ENCODE measurements around the gene ACVR1.
"Not testable (repeated sequence)": the region's sequence is repeated elsewhere in the genome, so short reads cannot be mapped to it uniquely, and the experiment has no call there.

ACVR1 gene

DNA sequence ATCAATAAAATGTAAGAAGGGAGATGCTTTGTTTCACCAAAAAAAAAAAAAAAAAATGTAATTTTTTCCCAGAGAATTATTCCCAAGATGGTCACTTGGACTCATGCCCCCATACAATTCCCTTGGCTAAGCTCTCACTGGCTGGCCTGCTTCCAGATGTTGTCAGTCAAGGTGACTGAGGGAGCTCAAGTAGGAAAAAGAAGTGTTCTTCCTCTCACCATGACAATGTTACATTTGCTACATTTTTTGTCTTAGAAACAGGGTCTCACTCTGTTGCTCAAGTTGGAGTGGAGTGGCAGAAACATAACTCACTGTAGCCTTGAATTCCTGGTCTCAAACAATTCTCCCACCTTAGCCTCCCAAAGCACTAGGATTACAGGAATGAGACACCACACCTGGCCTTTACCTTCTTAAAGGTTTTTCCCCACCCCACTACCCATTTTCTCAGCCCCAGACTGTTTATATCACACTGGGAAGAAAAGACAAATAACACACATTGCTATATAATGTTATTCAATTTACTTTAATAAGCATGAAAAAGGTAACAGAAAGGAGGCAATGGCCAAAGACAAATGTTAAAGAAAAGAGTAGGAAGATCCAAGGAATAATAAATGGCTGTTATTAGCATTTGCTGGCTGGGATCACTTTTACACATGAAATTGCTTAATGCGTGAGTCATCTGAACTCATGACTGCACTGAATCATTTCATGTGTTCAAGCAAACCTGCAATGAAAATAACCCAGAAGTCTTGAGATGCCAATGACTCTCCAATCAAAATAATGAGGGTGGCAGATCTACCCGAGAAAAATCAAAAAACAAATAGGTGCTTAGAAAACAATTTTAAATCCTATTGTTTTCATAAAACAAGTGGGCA lies 45.2 kb downstream of the ACVR1 start:
- DNase-seq (ENCODE audit: low read depth in 2 of 2, low spot score in 1 of 2), result no peak

DNA sequence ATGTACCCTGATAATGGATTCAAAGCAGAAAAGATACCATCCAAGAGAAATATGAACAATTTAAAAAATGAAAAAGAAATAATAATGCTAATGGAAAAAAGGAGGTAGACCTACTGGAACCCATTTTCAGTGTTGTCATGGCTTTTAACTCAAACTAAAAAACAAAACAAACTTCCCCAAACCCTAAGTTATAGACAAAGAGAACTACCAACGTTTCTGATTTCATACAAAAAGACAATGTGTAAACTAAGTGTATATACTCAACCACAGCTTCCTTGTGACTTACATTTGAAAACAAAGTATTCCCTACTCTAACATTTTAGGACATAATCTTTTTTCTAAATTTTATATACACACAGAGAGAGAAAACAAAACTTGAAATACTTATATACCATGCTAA lies 45.9 kb downstream of the ACVR1 start:
- DNase-seq (ENCODE audit: low read depth in 2 of 2, low spot score in 1 of 2), result no peak

DNA sequence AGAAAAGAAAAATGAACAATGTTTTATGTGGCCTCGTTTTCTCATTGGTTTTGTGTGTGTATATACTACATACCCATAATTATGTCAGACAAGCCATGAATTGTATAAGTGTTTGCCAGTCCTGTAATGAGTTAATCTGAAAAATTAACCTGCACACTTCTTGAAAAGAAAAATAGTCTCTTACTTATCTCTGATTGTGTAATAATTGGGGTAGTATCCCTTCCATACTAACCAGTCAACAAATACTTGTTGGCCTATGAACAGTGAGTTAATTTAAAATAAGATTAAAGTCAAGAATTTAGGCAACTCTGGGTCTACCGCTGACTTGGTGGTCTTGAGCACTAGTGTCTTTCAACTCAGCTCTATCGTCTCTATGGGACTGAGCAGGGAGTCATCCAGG lies 48.8 kb downstream of the ACVR1 start:
- no peak for DNase-seq (ENCODE audit: low read depth in 2 of 2, low spot score in 1 of 2)

DNA sequence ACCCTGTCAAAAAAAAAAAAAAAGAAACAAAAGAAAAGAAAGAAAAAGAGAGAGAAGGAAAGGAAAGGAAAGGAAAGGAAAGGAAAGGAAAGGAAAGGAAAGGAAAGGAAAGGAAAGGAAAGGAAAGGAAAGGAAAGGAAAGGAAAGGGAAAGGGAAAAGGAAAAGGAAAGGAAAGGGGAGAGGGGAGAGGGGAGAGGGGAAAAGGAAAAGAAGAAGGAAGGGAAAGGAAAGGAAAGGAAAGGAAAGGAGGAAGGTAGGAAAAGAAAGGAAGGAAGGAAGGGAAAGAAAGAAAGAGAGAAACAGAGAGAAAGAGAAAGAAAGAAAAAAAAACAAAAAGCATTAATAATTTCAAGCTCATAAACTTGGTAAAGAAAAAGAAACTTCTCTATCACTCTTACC lies 49.5 kb downstream of the ACVR1 start:
- not testable (repeated sequence) for DNase-seq (ENCODE audit: low read depth in 2 of 2, low spot score in 1 of 2)

DNA sequence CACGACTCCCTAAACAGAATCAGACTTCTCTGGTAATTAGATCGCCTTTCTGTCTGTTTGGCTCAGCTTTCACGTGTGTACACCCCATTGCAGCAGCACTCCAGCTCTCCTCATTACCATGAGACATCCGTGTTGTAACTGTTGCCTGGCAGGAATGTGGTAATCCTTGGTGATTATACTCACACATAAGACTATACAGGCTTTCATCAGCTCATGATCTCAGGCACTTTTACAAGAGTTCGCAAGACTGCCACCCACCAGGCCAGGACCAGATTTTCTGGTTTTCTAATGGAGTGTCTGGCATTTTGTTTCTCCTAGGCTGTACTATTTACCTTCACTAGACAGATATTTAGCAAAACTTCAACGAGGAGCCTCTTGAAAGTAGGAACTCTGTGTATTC lies 50.2 kb downstream of the ACVR1 start:
- DNase-seq (ENCODE audit: low read depth in 2 of 2, low spot score in 1 of 2), result no peak

DNA sequence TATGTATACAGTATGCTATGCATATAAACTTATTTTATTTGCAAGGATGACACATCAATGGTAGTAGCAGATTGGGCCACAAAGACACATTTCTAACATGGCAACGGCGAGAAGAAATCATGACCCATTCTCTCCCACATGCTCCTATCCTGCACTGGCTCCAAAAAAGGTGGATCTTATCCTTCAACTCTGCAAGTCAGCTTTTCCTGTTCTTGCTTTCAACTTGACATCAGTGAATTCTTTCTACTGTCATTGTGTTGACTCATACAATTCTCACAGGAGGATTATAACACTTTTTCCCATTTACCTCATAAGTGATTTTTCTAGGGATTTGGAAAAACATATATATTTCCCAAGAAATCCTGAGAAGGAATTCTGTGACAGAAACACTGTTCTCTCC lies 53.1 kb downstream of the ACVR1 start:
- DNase-seq (ENCODE audit: low read depth in 2 of 2, low spot score in 1 of 2), result no peak

DNA sequence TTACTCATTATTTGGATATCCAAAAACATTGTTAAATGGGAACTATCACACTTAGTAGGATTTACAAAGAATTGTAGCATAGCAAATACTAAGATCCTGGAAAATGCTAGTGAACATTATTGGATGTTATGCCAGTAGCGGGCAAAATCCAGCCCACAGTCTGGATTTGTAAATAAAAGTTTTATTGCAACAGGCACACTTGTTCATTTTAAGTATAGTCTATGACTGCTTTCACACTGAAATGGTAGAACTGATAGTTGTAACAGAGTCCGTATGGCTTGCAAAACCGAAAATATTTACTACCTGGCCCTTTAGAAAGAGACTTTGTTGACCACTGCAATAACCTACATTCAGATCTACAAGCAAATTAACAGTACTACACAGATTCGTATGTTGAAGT lies 53.6 kb downstream of the ACVR1 start:
- DNase-seq (ENCODE audit: low read depth in 2 of 2, low spot score in 1 of 2), result no peak

DNA sequence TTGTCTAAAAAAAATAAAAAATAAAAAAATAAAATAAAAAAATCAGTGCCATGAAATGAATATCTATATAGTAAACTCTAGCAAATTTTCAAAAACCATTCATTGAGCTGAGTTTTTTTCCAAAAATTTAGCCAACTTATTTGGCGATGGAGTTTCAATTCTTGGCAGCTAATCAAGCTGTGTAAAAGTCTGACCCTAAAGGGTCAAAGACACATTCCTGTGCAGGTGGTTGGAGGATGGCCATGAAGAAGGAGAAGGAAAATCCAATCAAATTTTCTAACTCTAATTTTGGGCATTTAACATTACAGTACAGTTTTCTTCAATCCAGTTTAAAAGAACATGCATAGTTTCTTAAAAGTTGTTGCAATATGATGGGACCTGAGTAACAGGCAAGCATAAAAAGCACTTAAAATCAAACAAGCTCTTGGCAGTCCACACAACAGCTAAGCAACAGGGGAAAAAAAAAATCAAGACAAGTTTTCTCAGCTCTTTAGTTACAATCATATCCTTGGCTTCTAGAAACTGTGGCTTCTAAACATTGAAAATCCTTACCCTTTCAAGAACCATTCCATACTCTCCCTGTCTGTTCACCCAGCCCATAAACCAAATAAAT lies 54.5 kb downstream of the ACVR1 start:
- no peak for DNase-seq (ENCODE audit: low read depth in 2 of 2, low spot score in 1 of 2)

DNA sequence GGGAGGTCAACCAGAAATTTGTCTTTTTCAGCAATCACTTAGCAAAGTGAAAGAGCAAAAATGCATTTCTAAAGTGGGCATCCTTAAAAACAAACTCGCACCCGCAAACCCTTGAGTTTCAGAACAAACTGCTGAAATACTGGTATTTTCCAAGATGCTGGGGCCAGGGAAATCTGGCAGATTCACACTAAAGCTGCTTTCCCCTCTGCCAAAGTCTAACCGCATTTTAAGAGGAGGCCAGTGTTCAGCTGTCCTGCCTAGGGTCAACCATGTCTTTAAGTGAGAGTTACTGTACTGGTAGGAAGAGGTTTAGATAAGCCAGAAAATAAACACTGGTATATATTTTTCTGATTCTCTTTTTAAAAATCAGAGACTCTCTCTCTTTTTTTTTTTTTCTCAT lies 55.9 kb downstream of the ACVR1 start:
- no peak for DNase-seq (ENCODE audit: low read depth in 2 of 2, low spot score in 1 of 2)

DNA sequence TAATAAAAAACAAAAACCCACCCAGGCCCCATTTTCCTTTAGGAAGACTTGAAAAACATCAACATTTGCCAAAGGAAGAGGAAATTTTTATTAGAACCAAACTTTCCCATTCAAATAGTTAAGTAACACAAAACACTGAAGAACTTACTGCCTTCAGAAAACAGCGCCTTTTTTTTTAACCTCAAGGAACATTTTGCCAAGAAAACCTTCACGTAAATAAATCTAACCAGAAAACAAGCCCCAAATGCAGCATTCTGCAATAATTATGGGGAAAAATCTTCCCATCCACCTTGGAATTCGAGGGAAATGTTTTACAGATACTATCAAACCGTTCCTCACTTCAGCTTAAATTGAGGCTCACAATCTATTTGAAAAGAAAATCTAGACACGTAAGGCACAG lies 56.4 kb downstream of the ACVR1 start:
- no peak for DNase-seq (ENCODE audit: low read depth in 2 of 2, low spot score in 1 of 2)

DNA sequence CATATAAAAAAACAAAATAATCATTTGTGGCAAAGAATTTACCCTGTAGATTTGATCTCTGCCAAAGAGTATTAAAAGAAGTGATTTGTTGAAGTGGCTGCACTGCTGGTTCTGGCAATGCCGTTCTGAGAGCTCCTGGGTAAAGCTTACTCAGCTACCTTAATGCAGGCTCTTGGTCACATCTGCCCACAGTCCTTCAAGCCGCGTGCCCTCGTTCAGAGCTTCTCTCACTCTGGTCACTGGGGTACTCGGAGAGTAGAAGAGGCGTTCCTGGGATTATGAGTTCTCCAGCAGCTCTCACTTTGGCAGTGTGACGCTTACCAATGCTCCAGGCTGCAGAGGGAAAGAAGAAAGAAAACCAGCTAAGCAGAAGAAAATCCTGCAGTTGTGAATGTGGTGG lies 57.9 kb downstream of the ACVR1 start:
- DNase-seq (ENCODE audit: low read depth in 2 of 2, low spot score in 1 of 2), result no peak

DNA sequence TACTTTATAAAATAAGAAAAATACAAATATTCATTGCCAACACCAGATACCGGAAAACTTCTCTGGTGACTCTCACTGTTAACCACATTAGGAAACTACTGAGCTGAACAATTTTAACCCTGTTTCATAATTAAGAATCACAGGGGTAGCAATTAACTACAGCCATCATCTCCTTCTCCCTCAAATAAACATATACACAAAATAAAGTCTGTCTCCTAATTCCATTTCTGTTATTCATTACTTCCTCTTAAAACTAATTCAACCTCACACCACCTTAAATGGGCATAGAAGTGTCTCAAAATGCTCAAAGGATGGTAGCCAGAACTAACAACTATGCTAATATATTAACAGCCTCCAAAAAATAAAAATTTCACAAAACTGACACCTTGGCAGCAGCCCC lies 60.7 kb downstream of the ACVR1 start:
- DNase-seq (ENCODE audit: low read depth in 2 of 2, low spot score in 1 of 2), result no peak

DNA sequence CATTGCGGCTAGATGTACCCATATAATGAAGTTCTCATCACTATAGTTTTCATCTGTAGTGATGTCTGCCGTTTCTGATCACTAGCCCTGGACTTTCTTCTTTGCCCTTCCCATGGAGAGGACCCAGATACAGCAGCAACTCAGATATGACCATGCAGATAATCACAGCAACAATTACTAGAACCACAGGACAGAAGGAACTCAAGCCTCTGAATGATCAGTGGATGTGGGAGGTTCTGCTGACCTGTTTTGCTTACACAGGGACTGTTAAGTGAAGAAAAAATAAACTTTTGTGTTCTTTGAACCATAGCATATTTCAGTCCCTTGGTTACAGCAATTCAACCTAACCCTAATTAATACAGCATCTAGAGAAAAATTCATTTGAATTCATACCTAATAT lies 62.7 kb downstream of the ACVR1 start:
- DNase-seq (ENCODE audit: low read depth in 2 of 2, low spot score in 1 of 2), result no peak

DNA sequence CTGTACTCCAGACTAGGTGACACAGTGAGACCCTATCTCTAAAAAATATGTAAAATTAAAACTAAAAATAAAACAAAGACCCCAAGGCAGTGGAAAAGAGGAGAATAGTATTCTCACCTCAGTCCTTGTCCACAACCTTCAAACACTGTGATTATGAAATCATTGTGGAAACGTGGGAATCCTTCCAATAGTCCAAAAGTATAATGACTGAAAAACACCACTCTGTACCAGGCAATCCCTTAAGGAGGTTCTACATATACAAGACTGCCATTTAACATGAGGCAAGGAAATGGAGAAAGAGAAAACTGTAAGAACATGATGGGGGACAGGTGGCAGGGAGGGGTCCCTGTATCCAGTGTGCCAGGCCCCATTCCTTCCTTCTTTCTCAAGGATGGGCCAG lies 66.1 kb downstream of the ACVR1 start:
- no peak for DNase-seq (ENCODE audit: low read depth in 2 of 2, low spot score in 1 of 2)

DNA sequence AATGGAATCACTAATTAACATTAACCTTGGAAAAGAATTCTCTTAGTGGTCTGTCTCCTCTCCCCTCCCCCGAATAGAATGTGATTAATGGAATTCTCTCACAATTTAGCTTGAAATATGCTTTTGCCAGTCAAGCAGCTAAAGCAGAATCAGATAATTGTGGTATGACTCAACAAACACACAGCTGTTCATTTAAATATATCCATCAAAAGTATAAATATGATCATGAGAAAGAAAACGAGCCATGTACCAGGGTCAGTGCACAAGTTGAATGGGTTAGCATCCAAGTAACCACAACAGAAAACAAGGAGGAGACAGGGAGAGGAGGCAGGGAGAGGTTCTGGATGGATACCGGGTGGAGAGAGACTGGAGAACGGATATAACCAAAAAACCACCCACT lies 66.9 kb downstream of the ACVR1 start:
- DNase-seq (ENCODE audit: low read depth in 2 of 2, low spot score in 1 of 2), result no peak

DNA sequence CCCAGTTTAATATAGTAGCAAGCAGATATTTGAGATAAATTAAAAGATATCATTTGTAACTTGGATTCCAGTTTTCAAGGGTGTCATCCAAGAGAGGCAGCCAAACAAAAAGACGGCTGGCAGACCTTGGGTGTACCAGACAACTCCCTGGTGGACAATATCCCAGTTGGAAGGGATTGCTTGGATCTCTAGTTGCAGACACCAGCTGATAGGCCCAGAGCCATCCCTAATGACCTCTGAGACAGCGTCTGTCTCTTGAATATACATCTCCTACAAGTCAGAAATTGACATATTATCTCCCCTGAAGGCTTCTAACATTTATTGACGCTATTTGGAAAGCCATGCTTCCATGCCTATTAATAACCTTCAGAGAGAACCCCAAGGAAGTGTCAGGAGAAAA lies 67.7 kb downstream of the ACVR1 start:
- no peak for DNase-seq (ENCODE audit: low read depth in 2 of 2, low spot score in 1 of 2)

DNA sequence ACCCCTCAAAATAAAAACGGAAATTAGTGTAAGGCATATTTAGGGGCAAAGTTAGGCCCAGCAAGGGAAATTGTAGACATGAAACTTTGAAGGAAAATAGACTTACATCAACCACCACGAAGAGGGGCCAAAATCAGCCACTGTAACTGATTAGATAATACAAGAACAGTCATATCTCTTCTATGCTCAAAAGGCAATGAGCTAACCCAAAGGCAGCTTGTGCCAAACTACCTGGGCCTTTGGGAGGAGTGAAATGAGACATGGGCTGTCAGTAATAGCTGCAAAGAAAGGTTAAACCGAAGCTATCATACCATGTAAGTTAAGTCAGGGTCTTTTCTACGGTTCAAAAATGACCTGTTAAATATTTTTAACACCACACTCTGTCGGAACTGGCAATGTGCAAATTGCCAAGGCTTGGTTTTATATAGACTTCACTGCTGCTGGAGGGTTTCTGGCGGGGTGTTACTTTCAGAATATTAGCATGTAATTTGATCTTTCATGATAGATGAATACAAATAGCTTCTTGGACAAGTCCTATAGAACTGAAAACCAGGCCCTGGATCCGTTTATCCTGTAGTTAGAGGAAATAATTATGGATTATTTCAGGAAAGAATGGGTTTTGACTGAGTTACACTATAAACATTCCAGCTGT lies 69.6 kb downstream of the ACVR1 start:
- DNase-seq (ENCODE audit: low read depth in 2 of 2, low spot score in 1 of 2), result no peak

DNA sequence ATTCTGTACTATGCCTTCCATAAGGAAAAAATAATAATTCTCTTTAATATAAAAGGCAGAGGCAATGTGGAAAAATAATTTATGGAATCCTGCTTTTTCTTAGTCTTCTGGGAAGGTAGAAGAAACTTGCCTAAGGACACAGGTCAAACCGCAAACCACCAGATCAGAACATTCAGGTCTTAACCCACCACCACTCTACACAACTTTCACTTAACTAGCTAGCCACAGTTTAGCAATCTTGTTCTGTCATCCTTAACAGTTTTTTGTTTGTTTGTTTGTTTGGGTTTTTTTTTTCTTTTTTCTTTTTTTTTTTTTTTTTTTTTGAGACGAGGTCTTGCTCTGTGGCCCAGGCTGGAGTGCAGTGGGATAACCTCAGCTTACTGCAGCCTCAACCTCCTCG lies 70.6 kb downstream of the ACVR1 start:
- no peak for DNase-seq (ENCODE audit: low read depth in 2 of 2, low spot score in 1 of 2)

DNA sequence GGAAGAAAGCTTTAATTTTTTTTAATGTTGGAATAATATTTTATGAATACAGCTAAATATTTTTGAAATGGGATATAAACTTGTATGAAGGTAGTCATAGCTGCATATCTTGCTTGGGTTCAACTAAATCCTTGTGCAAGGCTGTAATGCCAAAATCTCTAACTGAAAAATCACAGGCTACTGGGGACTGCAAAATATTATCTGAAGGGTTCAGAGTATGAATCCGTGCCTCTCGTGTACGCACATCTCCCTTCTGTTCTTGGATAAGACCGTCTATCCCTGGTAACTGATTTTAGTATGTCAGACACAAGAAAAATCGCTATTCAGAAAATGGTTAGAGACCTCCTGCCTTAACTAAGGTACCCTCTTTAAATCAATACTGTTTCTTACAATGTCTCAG lies 71.8 kb downstream of the ACVR1 start:
- no peak for DNase-seq (ENCODE audit: low read depth in 2 of 2, low spot score in 1 of 2)

DNA sequence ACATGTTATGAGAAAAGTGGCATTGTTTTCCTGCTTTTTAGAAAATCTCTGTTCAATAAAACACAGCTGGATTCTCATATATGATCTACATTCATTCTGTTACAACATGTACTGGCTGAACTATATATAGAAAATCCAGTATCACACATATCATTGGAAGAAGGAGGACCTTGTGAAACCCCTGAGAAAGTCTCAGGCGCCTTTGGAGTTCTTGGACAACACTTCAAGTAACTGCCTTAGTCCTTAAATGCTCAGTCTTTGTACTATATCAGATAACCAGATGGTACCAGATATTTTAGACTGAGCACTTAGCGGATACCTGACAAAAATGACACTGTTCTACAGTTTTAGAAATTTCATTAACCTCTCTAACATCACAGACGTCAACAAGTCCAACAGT lies 72.2 kb downstream of the ACVR1 start:
- no peak for DNase-seq (ENCODE audit: low read depth in 2 of 2, low spot score in 1 of 2)

DNA sequence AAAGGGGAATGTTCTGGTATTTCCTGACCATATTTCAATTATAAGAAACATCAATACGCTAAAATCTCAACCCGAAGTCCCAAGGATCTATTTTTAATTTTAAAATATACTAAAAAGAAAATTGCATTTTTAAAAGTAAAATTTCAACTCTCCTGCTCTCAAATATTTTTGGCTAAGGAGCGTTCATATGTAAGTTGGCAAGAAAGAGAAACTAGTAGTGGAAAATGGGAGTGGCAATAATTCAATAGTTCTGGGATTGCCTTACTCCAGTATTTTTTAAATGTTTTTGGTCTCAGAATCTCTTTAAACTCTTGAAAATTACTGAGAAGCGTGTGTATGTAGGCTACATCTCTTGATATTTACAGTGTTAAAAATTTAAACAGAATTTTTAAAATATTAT lies 72.7 kb downstream of the ACVR1 start:
- no peak for DNase-seq (ENCODE audit: low read depth in 2 of 2, low spot score in 1 of 2)

DNA sequence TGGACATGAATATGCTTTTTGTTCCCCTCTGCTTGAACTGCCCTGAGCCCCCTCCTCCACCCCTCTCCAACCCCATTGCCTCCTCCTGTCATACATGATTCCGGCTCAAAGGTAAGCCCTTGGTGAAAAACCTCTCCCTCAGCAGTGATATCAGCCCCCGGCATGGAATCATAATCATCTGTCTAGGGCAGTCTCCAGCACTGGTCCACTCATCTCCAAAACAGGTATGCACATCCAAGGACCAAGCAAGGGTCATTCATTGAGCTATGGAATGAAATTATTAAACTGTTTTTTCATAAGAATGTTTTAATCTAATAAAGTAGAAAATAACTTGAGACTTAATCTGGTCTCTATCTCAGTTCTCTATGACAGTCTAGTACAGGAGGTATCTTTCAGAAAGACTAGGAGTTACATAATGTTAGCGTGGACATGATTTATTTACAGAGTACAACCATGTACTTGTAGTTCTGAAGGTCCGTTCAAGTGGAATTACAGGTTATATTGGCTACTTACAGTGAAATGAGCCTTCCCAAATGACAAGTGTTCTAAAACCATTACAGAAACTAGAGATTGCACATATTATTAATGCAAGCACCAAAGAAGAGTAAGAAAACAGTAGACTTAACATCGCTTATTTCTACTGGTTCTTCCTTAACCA lies 75.2 kb downstream of the ACVR1 start:
- DNase-seq (ENCODE audit: low read depth in 2 of 2, low spot score in 1 of 2), result no peak

Data from stimulated activated CD8-positive, alpha-beta memory T cell treated with anti-CD3 and anti-CD28 coated beads, Interleukin-4, amount 100 ng/mL, for 4 hours (primary cell).